NT2/D1 (cell line): Measurements from ENCODE around the gene LRRN1.

Experiments used
- YY1 ChIP-seq: IDR thresholded peaks from 2 replicates; pipeline ENCODE4 v1.6.1; 2011; ENCODE audit not compliant: insufficient read length, insufficient read depth
- ZNF274 ChIP-seq: IDR thresholded peaks from 2 replicates; pipeline ENCODE4 v1.6.1; 2011; ENCODE audit warnings: mild to moderate bottlenecking, low read depth, low read length

- TF ChIP-seq ZNF274 (no peak), YY1 (no peak)
Measured at GRCh38 chr3:3875491-3875890, 76.3 kb downstream of the LRRN1 start.
